ENCODE data around the gene CACNA2D2.

The CACNA2D2 gene

DNA sequence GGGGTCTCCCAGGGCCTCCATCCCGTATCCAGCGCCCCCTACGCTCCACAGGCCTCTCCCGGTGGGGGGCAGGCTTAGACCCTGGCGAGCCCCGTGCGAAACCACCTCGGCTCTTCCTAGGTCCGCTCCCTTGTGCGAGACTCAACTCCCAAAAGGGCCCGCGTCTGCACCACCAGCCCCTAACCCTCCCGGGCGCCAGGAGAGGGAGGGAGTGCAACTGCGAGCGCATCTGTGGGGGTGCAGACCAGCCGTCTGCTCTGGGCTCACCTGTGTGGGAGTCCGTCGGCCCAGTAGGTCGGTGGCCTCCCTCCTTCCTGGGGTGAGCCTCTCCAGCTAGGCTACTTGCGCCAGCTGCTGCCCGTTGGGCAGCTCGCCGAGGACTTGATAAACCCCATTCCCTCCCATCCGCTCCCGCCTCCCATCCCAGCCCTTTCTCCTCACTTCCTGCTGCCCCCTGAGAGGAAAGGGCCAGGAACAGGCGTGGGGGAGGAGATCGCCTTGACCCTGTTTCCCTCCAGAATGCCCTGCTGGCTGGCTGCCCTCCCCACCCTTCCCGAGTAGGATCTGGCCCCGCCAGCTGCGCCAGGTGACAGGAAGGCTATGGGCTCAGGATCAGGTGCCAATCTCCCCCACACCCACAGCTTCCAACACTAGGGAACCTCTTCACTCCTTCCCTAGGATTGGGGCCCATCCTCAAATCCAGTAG is 180.9 kb downstream of the CACNA2D2 start, which contains the start of gene HYAL2:
HYAL2 (minus strand) TSS at position 360 of the 706 bp plus-strand sequence. CDS start 2,256 bp downstream, outside the sequence.
- peak; percentile 57 for DNase-seq

DNA sequence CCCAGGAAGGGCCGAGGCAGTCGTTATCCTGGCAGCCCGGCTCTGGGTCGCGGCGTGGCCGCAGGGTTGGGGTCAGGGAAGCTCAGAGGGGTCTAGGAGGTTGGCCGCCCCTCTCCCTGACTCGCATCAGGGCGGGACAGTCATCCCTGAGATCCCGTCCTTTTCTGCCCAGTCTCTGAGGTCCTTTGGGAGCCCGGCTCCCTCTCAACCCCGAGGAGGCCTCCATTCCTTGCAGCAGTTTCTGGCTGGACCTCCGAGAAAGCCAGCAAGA is 181.4 kb downstream of the CACNA2D2 start:
- DNase-seq, result no peak

DNA sequence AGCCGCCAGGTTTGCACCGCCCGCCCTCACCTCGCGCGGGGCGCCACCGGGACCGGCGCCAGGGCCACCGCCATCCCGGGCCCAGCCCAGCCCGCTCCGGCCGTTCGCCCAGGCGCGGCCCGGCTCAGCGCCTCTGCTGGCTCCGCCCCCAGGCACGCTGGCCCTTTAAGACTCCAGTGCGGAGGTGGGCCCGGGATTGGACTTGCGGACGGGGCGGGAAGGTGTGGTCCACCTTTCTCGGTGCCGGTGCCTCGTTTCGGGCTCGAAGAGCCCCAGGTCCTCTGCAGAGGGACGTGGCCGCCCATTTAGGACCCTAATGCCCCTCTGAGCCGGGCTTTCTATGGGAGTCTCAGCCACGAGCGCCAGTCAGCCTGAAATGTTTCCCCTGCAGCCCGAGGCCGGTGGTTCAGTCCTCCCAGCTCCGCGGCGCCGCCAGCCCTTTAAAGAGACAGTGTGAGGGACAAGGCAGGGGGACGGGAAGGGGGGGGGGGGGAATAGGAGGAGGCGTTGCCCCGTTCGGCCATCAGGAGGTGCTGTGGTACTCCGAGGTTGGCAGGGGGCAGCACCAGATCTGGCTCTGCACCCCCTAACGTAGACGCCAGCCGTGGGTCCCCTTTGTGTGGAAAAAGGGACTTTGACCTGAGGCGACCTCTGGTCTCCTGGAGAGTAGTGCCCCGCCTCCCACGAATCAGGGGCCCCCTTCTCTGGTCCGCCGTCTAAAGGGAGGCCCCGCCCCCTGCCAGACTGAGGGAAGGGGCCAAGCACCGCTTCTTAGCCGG is 181.9 kb downstream of the CACNA2D2 start:
- peak; percentile 93 for DNase-seq

DNA sequence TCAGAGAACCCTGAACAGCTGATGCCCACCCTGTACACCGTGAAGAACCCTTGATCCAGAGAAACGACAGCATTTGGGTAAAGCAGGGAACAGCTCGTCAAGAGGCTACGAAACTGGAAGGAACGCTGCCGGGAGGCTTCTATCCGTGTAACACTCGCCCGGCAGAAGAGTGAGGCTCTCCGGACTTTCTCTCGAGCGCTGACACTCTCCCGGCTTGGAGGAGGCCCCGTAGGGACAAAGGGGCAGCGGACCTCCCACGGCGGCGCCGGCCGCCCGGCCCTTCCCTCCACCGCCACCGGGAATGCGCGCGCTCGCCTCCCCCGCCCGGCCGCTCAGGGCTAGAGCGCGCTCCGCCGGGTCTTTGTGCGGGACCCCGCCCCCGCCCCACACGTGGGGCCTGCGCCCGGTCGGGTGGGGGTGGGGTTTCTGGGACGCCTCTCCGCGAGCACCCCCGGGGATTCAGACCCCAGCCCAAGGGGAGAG is 182.5 kb downstream of the CACNA2D2 start:
- peak; percentile 87 for DNase-seq

DNA sequence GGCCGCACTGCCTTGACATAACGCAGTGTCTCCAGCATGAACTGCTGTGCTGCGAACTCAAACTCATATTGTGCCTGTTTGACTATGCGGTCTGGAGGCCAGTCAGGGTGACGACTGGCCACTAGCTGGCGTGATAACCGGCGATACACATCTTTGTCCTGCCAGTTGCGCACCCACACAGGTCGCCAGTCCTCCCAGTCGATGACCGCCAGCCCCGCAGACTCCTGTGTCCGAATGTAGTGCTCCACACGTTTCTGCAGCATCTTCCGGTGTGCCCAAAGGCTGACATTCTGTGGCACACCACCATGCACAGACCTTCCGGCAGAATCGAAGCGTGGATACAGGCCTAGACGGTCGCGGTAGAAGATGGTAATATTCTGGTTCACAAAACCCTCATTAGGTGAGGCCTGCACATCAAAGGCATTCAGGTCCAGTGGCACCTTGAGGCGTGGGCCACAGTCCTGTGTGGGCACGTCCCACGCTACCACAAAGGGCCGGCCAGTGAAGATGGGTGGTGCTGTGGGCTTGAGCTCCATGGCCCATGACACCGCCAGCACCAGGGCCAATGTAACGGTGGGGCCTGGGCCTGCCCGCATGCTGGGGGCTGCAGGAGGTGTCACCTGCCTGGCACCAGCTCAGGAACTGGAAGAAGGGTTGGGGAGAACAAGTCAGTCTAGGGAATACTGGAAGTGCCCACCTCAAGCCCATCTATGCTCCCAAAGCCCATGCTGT is 183.4 kb downstream of the CACNA2D2 start:
- DNase-seq, result no peak

GRCh38 chr3:50319181-50319893 is 184.1 kb downstream of the CACNA2D2 start:
- DNase-seq, result peak; percentile 17

- DNase-seq, result peak; percentile 32
Measured at GRCh38 chr3:50318615-50319014, 184.8 kb downstream of the CACNA2D2 start.

- peak; percentile 24 for DNase-seq
Measured at GRCh38 chr3:50318163-50318562, 185.3 kb downstream of the CACNA2D2 start.

DNA sequence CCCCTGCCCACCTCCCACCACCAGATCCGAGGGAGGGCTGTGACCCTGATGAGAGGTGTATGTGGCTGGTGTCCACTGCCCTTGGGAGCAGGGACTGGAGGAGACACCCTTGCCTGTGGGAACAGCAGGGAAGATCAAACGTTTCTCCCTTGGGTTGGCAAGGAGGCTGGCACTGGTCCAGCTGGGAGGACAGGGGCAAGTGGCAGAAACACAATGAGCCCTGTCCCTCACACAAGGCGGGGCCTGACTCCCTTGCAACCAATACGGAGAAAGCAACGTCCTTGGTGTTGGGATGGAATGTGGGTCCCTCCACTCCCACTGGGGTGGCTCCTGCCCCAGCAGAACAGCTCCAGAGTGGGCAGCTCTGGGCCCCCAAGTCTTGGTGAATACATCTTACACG is 186.1 kb downstream of the CACNA2D2 start:
- peak; percentile 24 for DNase-seq

DNA sequence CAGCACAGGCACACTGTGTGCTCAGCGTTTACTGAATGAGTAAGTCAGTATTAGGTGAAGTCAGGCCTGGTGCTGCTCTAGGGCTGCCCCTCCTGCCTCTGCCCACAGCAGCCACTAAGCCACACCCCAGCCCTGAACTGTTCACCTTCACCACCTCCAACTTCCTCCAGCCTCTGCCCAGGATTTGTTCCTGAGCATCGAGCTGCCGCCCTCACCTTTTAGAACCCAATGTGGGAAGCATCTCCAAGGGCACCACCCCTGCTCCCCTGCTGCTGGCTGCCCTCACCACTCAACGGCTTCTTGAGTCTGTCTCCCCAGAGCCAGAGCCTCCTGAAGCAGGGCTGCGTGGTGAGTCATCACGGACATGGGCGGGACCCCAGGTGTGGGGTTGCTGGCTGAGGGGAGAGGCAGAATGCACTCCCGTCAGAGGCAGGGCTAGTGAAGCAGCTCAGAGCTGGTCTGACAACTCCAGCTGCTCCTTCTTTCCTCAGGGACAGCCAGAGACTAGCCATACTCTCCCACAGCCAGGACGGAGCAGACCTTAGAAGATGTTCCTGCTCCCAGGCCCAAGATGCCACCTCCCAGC is 186.7 kb downstream of the CACNA2D2 start:
- DNase-seq, result peak; percentile 20

- DNase-seq, result no peak
Measured at GRCh38 chr3:50314816-50315215, 188.6 kb downstream of the CACNA2D2 start.

GRCh38 chr3:50314342-50314741 is 189.1 kb downstream of the CACNA2D2 start:
- DNase-seq, result no peak

All from femur (tissue), 1 donor.